H9 (cell line): ENCODE results near the gene OR2H1. TPM values are rescaled to one million over a fixed set of nuclear protein-coding genes. Genes with fewer than 3 reads are reported as not detected.

Experiments
- DNase-seq: peaks from one replicate; pipeline ENCODE4 v3.0.0-alpha.2; 2017
- H2AFZ ChIP-seq: one replicate; pipeline ENCODE4 v1.6.1; 2013; ENCODE audit warnings: mild to moderate bottlenecking, low read length, control low read depth, moderate library complexity
- H2AK5ac ChIP-seq: 2 replicates; pipeline ENCODE4 v1.6.1; 2013; ENCODE audit warnings: low read length, control low read depth, mixed read lengths; ENCODE audit not compliant: insufficient read length
- H2BK120ac ChIP-seq: one replicate; pipeline ENCODE4 v1.6.1; 2013; ENCODE audit warnings: low read depth, mild to moderate bottlenecking, low read length, control low read depth, inconsistent platforms; ENCODE audit not compliant: poor library complexity, severe bottlenecking
- H2BK12ac ChIP-seq: 2 replicates; pipeline ENCODE4 v1.6.1; 2013; ENCODE audit warnings: low read length, control low read depth, mixed read lengths, low read depth; ENCODE audit not compliant: insufficient read length
- H2BK15ac ChIP-seq: 2 replicates; pipeline ENCODE4 v1.6.1; 2013; ENCODE audit warnings: low read depth, low read length, control low read depth
- H2BK20ac ChIP-seq: one replicate; pipeline ENCODE4 v1.6.1; 2013; ENCODE audit warnings: low read depth, mild to moderate bottlenecking, low read length, control low read depth, inconsistent platforms; ENCODE audit not compliant: poor library complexity, severe bottlenecking
- H2BK5ac ChIP-seq: 2 replicates; pipeline ENCODE4 v1.6.1; 2013; ENCODE audit warnings: low read length, control low read depth, mixed read lengths; ENCODE audit not compliant: insufficient read length
- H3K14ac ChIP-seq: 2 replicates; pipeline ENCODE4 v1.6.1; 2013; ENCODE audit warnings: low read length, control low read depth; ENCODE audit not compliant: insufficient read depth
- H3K18ac ChIP-seq: 2 replicates; pipeline ENCODE4 v1.6.1; 2013; ENCODE audit warnings: low read depth, mild to moderate bottlenecking, mixed read lengths, low read length, control low read depth; ENCODE audit not compliant: insufficient read length
- H3K23ac ChIP-seq: 2 replicates; pipeline ENCODE4 v1.6.1; 2013; ENCODE audit warnings: low read length, control low read depth, mixed read lengths, low read depth; ENCODE audit not compliant: insufficient read length
- H3K23me2 ChIP-seq: 2 replicates; pipeline ENCODE4 v1.6.1; 2013; ENCODE audit warnings: low read depth, mild to moderate bottlenecking, mixed read lengths, low read length, control low read depth; ENCODE audit not compliant: insufficient read length, poor library complexity, severe bottlenecking
- H3K27ac ChIP-seq: 2 replicates; pipeline ENCODE4 v1.5.1; 2013; ENCODE audit warnings: low read length, control low read depth, mixed read lengths, low read depth; ENCODE audit not compliant: insufficient read length
- H3K27me3 ChIP-seq: 2 replicates; pipeline ENCODE4 v1.6.1; 2013; ENCODE audit warnings: low read length, control low read depth, inconsistent platforms; ENCODE audit not compliant: insufficient read depth
- H3K4ac ChIP-seq: 2 replicates; pipeline ENCODE4 v1.6.1; 2013; ENCODE audit warnings: low read depth, mild to moderate bottlenecking, control low read depth, inconsistent platforms, low read length, moderate library complexity
- H3K4me1 ChIP-seq: 2 replicates; pipeline ENCODE4 v1.6.1; 2013; ENCODE audit warnings: low read length, control low read depth, inconsistent platforms; ENCODE audit not compliant: insufficient read depth
- H3K4me2 ChIP-seq: 2 replicates; pipeline ENCODE4 v1.6.1; 2013; ENCODE audit warnings: low read length, control low read depth, mixed read lengths; ENCODE audit not compliant: insufficient read length, insufficient read depth
- H3K56ac ChIP-seq: 2 replicates; pipeline ENCODE4 v1.6.1; 2013; ENCODE audit warnings: low read depth, mild to moderate bottlenecking, mixed read lengths, low read length, control low read depth; ENCODE audit not compliant: insufficient read length
- H3K79me1 ChIP-seq: 2 replicates; pipeline ENCODE4 v1.6.1; 2013; ENCODE audit warnings: low read depth, mild to moderate bottlenecking, moderate library complexity, low read length, control low read depth, inconsistent platforms; ENCODE audit not compliant: insufficient read depth, poor library complexity, severe bottlenecking
- H3K79me2 ChIP-seq: 2 replicates; pipeline ENCODE4 v1.6.1; 2013; ENCODE audit warnings: low read length, control low read depth, inconsistent platforms; ENCODE audit not compliant: insufficient read depth
- H3K9ac ChIP-seq: 2 replicates; pipeline ENCODE4 v1.6.1; 2013; ENCODE audit warnings: low read length, control low read depth, mixed read lengths; ENCODE audit not compliant: insufficient read length; ENCODE audit errors: extremely low read depth
- H3K9me3 ChIP-seq: one replicate; pipeline ENCODE4 v1.6.1; 2013; ENCODE audit warnings: low read depth, low read length, inconsistent platforms; ENCODE audit not compliant: control insufficient read depth
- H3T11ph ChIP-seq: one replicate; pipeline ENCODE4 v1.6.1; 2013; ENCODE audit warnings: mild to moderate bottlenecking, low read length, control low read depth, inconsistent platforms
- H4K20me1 ChIP-seq: one replicate; pipeline ENCODE4 v1.6.1; 2013; ENCODE audit not compliant: control insufficient read depth, insufficient read length, insufficient read depth
- H4K5ac ChIP-seq: 2 replicates; pipeline ENCODE4 v1.6.1; 2013; ENCODE audit warnings: low read depth, mild to moderate bottlenecking, mixed read lengths, low read length, control low read depth; ENCODE audit not compliant: insufficient read length
- H4K8ac ChIP-seq: replicated peaks from 2 replicates; pipeline ENCODE4 v1.6.1; 2013; ENCODE audit warnings: low read length, control low read depth, mixed read lengths, low read depth; ENCODE audit not compliant: insufficient read length
- H4K91ac ChIP-seq: 2 replicates; pipeline ENCODE4 v1.6.1; 2013; ENCODE audit warnings: low read depth, mild to moderate bottlenecking, moderate library complexity, mixed read lengths, low read length, control low read depth; ENCODE audit not compliant: insufficient read length
- H3K27ac Mint-ChIP-seq, 3 experiments: 2 replicates in 2 of 3; 3 replicates in 1 of 3; pipeline ENCODE4 v1.8.0; 2020 to 2021; ENCODE audit warnings: mixed read lengths in 3 of 3, mild to moderate bottlenecking in 1 of 3, moderate library complexity in 1 of 3
- H3K27me3 Mint-ChIP-seq: 2 replicates; pipeline ENCODE4 v1.8.0; 2021; ENCODE audit warnings: low read depth, mild to moderate bottlenecking, moderate library complexity, mixed read lengths
- H3K36me3 Mint-ChIP-seq, 3 experiments: 2 replicates in 2 of 3; 3 replicates in 1 of 3; pipeline ENCODE4 v1.8.0; 2020 to 2021; ENCODE audit warnings: low read depth in 3 of 3, mixed read lengths in 3 of 3; ENCODE audit not compliant: insufficient read depth in 1 of 3
- H3K4me1 Mint-ChIP-seq, 2 experiments: 2 replicates each; pipeline ENCODE4 v1.8.0; 2020; ENCODE audit warnings: mixed read lengths in 2 of 2
- H3K4me3 Mint-ChIP-seq, 2 experiments: 2 replicates in 1 of 2; 3 replicates in 1 of 2; pipeline ENCODE4 v1.8.0; 2020 to 2021; ENCODE audit warnings: mild to moderate bottlenecking in 2 of 2, mixed read lengths in 2 of 2, moderate library complexity in 1 of 2
- H3K9me3 Mint-ChIP-seq, 2 experiments: 2 replicates in 1 of 2; 3 replicates in 1 of 2; pipeline ENCODE4 v1.8.0; 2020; ENCODE audit warnings: mild to moderate bottlenecking in 2 of 2, mixed read lengths in 2 of 2, moderate library complexity in 1 of 2
- WGBS: extraction: QIAGEN DNeasy Blood & Tissue Kit; methylation state at CpG from one replicate; pipeline ENCODE4 v1.1.7; 2013; ENCODE audit warnings: missing lambda C conversion rate, low lambda C conversion rate, mixed read lengths; ENCODE audit not compliant: insufficient read length; ENCODE audit errors: extremely low coverage; 5-methylcytosine and 5-hydroxymethylcytosine counted together
- total RNA-seq: library from RNA; stranded (reverse); gene quantifications from 2 replicates; pipeline ENCODE4 v1.2.1, GENCODE V29; 2021
- TF ChIP-seq, protein P1 (sequence below): fragments of 200-600 bp; sonication (generic); conservative IDR thresholded peaks from 3 replicates; pipeline ENCODE4 v1.8.0; 2021; ENCODE audit warnings: antibody characterized with exemption, mild to moderate bottlenecking

OR2H1 gene
- total RNA-seq, 1 experiment from 2014 or later: not detected

DNA sequence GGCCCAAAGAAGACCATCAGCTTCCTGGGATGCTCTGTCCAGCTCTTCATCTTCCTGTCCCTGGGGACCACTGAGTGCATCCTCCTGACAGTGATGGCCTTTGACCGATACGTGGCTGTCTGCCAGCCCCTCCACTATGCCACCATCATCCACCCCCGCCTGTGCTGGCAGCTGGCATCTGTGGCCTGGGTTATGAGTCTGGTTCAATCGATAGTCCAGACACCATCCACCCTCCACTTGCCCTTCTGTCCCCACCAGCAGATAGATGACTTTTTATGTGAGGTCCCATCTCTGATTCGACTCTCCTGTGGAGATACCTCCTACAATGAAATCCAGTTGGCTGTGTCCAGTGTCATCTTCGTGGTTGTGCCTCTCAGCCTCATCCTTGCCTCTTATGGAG lies 5.1 kb downstream of the OR2H1 start:
- Histone ChIP-seq H3K14ac (no peak overlapping the region), H2BK12ac (no peak overlapping the region), H2AFZ (no peak overlapping the region), H2BK20ac (no peak overlapping the region), H3K9me3 (no peaks in the 10 kb centered on the region), H2BK5ac (no peak overlapping the region), H3K4ac (no peak overlapping the region), H2AK5ac (no peak overlapping the region), H3K79me2 (no peaks in the 10 kb centered on the region), H3K9ac (no peak overlapping the region), H3K56ac (no peak overlapping the region), H3T11ph (no peak overlapping the region), H4K20me1 (no peaks in the 10 kb centered on the region), H2BK15ac (no peak overlapping the region), H3K27me3 (no peaks in the 10 kb centered on the region), H3K79me1 (no peaks in the 10 kb centered on the region), H3K4me1 (0 out of 2 replicates have a peak, but pooled peaks cover 4% of the 10 kb centered on the region), H2BK120ac (no peak overlapping the region), H3K23me2 (no peaks in the 10 kb centered on the region), H3K4me2 (no peak overlapping the region), H4K5ac (no peak overlapping the region), H3K18ac (no peak overlapping the region), H3K27ac (no peak overlapping the region), H4K91ac (no peak overlapping the region), H4K8ac (no peak overlapping the region), H3K23ac (no peak overlapping the region)
- H3K4me1 Mint-ChIP-seq: peaks cover 3% of the 10 kb centered on the region in 2 experiments; a peak in 3 of 4 replicates
- TF ChIP-seq, protein P1, sequence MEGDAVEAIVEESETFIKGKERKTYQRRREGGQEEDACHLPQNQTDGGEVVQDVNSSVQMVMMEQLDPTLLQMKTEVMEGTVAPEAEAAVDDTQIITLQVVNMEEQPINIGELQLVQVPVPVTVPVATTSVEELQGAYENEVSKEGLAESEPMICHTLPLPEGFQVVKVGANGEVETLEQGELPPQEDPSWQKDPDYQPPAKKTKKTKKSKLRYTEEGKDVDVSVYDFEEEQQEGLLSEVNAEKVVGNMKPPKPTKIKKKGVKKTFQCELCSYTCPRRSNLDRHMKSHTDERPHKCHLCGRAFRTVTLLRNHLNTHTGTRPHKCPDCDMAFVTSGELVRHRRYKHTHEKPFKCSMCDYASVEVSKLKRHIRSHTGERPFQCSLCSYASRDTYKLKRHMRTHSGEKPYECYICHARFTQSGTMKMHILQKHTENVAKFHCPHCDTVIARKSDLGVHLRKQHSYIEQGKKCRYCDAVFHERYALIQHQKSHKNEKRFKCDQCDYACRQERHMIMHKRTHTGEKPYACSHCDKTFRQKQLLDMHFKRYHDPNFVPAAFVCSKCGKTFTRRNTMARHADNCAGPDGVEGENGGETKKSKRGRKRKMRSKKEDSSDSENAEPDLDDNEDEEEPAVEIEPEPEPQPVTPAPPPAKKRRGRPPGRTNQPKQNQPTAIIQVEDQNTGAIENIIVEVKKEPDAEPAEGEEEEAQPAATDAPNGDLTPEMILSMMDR: no peak
- WGBS: no CpG with 5 or more reads among the region's 6 CpGs
- DNase-seq: no peak
- H3K4me3 Mint-ChIP-seq: no peak overlapping the region
- H3K36me3 Mint-ChIP-seq: no peaks in the 10 kb centered on the region
- H3K9me3 Mint-ChIP-seq: peaks cover 0 to 2% of the 10 kb centered on the region in 2 experiments; a peak in 3 of 5 replicates
- H3K27ac Mint-ChIP-seq: no peak overlapping the region; a peak in 1 of 7 replicates
- H3K27me3 Mint-ChIP-seq: no peaks in the 10 kb centered on the region; the same call in 1 of the 2 replicates
